D341Med (cell line): ENCODE data around the gene CCDC34.
"Not testable (repeated sequence)": the region's sequence is repeated elsewhere in the genome, so short reads cannot be mapped to it uniquely, and the experiment has no call there.

Source experiments
- DNase-seq: peaks from one replicate; pipeline ENCODE4 v3.0.0; 2012; ENCODE audit warnings: low spot score

CCDC34 gene

GRCh38 chr11:27321340-27321739 is 41.7 kb downstream of the CCDC34 start:
- DNase-seq = not testable (repeated sequence)

GRCh38 chr11:27319072-27319471 is 43.9 kb downstream of the CCDC34 start:
- DNase-seq = no peak

DNA sequence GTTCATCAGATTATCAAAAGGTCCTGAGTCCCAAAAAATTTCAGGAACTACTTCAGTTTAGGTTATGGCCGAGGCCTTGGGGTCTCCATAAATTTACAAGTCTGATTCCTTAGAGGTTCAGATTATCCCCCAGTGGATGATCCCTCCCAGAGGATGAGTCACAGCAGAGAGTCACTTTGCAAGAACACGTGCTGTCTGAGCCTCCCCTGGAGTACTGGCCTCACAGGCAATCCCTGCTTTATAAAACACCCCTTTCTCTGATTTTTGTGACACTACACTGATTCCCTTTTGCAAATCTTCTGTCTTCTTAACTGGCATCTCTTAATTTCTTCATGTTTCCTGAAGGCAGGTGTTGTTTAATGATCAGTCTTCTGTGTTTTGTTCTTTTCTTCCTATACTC is 45.3 kb downstream of the CCDC34 start:
- no peak for DNase-seq

GRCh38 chr11:27315836-27316235 is 47.2 kb downstream of the CCDC34 start:
- DNase-seq = no peak

- no peak for DNase-seq
Observed at GRCh38 chr11:27313157-27313821, 49.7 kb downstream of the CCDC34 start.

- no peak for DNase-seq
Observed at GRCh38 chr11:27312110-27312509, 50.9 kb downstream of the CCDC34 start.

- no peak for DNase-seq
Observed at GRCh38 chr11:27310707-27311106, 52.3 kb downstream of the CCDC34 start.

GRCh38 chr11:27310182-27310581 is 52.8 kb downstream of the CCDC34 start:
- no peak for DNase-seq

DNA sequence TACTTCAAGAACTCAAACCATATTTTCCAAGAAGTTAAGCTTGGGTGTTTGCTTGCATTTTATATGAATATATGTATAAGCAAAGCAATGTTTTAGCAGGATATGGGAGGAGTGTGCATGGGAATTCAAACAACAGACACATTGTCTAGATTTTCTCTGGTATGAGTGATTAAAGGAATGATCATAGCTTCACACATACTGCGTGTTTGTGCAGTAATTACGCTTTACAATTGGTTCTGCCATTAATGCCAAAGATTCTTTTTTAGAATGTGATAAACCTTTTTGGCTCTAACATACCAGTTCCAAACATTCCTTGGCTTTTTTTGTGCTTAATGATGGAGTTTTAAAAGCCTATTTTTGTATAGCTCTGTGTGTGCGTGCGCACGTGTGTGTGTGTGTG is 54.0 kb downstream of the CCDC34 start:
- DNase-seq = no peak

DNA sequence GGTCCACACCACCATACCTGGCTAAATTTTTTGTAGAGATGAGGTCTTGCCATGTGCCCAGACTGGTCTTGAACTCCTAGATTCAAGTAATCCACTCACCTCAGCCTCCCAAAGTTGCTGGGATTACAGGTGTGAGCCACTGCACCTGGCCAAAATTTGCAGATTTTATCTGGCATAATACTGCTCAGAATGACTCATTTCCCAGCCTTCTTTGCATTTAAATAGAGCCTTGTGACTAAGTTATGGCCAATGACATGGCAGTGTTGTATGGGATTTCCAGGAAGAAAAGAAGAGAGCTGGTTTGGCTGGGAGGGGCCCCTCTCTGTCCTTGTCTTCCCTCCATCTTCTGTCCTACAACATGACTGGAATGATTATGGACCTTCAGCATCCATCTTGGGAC is 55.8 kb downstream of the CCDC34 start:
- no peak for DNase-seq

DNA sequence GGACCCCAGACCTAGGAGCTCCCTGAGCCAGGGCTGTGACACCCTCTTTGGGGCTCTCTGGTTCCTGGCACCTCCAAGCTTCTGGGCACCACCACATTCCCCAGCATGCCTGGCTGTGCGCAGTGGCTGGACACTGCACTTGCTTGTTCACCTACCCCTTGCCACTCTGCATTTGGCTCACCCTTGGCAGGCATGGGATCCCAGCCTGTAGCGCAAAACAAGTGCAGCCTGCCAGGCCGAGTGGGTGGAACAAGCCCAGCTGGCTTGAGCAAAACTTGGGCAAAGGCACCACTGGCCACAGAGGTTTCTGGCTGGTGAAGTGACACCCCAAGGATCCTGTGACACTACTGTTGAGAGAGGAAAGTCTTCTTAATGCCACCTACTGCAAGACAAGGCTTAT is 57.3 kb downstream of the CCDC34 start:
- DNase-seq = no peak

DNA sequence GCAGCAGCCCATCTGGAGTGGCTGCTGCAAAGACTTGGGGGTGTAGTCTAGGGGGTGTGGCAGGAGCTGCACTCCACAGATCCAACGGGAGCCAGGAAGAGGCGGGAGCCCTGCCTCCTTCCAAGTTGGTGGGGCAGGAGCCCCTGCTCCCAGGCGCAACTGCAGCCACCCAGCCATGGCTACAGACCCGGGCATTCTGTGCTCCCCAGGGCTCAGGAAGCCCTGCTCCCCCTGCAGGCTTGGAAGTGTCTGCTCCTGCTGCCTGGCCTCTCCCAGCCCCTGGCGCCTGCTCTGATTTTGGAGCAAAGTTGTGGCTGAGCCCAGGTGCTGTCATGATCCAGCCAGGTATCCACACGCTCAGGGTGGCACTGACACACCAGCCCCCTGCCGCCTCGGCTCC is 58.5 kb downstream of the CCDC34 start:
- DNase-seq = no peak

- DNase-seq = no peak
Observed at GRCh38 chr11:27303903-27304302, 59.1 kb downstream of the CCDC34 start.

DNA sequence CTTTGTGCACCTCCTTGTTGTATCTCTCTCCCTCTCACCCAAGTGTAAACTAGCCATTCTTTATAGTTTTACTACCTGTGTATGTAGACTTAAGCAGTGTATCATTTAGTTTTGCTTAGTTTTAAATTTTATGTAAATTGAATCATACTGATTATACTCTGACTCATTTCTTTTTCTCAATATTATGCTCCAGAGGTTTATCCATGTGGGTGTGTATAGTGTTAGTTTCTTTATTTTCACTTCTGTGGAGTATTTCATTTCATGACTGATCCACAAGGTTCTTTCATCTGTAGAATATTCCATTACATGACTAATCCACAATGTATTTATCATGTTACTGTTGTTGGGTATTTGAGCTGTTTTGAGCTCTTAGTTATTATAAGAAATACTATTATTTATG is 62.0 kb downstream of the CCDC34 start:
- DNase-seq = no peak

DNA sequence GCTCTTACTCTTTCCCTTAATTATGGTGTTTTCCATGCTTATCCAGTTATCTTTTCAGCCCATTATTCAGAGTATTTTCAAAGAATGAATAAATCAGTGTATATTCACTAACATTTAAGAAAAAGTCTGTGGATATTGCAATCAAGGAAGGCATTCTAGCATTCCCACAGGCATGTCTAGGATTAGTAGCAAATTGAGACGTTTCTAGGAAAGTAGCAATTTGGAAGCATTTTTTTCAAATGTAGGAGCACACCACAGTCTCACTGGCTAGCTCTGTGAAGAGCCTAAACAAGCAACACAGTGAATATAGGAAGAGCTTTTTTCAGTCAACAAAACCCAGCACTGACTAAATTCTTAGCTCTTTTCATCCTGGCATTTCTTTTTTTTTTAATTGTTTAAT is 65.4 kb downstream of the CCDC34 start:
- no peak for DNase-seq

DNA sequence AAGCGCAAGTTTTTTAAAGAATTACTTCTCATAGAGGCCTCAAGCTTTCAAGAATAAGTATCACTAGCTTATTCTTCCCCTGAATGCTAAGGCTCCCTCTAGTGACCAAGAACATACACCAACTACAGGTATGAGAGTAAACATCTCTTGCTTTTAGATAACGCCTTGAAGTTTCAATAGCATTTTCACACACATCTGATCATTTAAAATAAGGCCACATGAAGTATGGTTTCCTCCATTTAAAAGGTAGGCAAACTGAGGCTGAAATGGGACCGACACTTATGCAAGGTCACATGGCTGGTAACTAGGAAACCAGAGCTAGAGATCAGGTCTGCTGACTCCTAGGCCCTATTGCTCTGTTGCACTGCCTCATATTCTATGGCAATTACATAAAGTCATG is 66.5 kb downstream of the CCDC34 start:
- DNase-seq = peak; percentile 33

- no peak for DNase-seq
Observed at GRCh38 chr11:27295928-27296327, 67.1 kb downstream of the CCDC34 start.

DNA sequence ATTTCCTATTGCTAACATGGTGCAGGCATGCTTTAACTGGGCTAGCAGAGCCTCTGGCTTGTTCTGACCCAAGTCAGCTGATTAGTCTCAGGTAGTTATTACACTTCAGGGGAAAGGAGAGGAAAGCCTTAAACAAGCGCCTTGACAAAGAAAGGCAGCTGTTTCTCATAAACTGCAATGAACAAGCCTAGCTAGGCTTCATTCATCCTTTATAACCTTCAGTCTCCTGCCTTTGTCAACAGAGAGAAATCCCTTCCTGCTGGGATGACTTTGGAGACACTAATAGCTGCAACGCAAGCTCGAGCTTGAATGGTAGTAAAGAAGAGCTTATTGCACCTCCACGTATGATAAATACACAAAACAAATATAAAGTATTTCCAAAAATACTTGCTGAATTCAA is 68.4 kb downstream of the CCDC34 start:
- DNase-seq = no peak

DNA sequence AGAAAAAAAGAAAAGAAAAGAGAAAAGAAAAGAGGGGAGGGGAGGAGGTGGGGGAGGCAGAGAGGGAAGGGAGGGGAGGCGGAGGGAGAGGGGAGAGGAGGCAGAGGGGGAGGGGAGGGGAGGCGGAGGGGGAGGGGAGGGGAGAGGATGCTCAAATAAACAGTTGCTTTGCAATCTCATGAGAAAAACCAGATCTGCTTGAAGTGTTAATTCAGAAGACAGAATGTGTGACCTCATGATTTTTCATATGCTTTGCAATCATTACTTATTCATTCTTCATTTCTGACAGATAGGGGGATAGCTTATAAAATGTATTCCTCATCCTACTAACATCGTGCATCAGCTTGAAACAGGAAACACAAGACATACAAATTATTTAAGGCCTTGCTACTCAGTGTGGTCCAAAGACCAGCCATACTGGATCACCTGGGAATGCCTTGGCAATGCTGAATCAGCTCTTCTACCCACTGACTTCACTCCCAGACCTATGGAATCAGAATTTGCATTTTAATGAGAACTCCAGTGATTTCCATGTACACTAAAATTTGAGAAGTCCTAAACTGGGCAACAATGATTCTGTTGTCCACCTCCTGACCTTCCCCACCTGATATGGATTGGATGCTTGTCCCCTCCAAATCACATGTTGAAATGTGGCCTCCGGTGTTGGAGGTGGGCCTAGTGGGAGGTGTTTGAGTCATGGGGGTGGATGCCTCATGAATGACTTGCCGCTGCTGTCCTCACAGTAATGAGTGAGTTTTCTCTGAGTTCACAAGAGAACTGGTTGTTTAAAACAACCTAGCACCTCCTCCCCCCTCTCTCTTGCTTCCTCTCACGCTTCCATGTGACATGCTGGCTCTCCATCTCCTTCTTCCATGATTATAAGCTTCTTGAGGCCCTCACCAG is 69.2 kb downstream of the CCDC34 start:
- DNase-seq = no peak

GRCh38 chr11:27292637-27293010 is 70.4 kb downstream of the CCDC34 start:
- DNase-seq = no peak

DNA sequence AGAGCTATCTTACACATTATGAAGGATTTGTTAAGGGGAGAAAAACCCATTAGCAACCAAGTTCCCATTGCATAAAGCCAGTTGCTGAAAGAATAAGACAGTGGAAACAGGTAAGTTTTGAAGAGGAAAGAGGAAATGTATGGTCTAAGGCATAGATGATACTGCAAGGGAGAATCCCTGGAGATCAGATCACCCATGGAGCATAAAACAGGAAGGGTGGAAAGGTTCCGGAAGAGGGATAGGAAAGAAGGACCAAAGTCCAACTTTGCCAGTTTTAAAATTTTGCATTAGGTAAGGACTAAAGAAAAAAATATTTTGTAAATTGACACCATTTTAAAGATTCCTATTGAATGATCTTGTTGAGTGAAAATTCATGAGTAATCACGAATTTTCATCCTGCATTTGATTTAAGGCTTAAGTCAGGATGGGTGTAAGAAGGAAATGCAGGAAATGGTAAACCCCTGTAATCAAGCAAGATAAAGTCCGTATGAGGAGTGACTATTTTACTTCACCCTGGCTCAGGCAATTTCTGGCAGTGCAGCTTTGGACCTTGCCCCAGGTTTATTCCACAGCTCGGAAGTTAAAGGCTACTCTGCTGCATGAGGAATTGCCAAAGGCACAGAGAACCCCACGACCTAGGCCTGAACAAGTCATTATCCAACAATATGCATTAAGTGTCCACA is 70.9 kb downstream of the CCDC34 start:
- no peak for DNase-seq

DNA sequence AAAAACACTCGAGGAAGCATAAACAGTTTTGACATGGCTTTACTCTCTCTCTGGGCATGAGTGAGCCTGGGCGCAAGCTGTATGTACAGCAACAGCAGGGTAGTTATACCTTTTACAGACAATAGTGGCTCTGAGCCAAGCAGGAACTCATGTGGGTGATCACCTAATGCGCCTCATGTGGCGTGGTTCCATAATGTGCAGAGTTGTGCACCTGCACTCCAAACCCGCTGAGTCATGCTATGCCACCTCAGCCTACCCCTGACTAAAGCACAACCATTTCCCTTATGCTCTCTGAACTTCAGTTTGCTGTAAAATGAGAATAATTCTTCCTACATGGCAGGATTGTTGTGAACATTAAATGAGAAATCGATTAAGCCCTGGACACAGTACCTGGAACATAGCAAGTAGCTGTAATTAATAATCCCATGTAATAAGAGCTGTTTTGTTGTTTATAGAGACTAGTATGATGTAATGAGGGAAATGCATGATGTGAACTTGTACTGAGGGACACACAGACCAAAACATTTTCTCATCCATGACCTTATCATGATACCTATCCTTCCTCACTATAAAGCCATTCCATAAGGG is 71.6 kb downstream of the CCDC34 start:
- DNase-seq = no peak
